Adrenal gland (tissue), 5 donors: ENCODE results near the gene PTPA.

Source experiments
- CTCF ChIP-seq, 6 experiments: fragments of 450-650 bp in 4 of 6; fragments of 200-600 bp in 2 of 6; sonication (generic) in 1 of 6; IDR thresholded peaks; 1 replicate in 5 of 6; 2 replicates in 1 of 6; pipeline versions ENCODE4 v1.5.1 to v1.8.0; 2016 to 2021; ENCODE audit warnings: antibody characterized with exemption in 6 of 6, mild to moderate bottlenecking in 2 of 6, moderate library complexity in 1 of 6
- POLR2A ChIP-seq, 2 donors: fragments of 450-650 bp; IDR thresholded peaks; one replicate each; pipeline ENCODE4 v1.6.1; 2017; ENCODE audit warnings: antibody characterized with exemption in 2 of 2, mild to moderate bottlenecking in 2 of 2, moderate library complexity in 1 of 2
- donor health status: DM: no; HTN: no; CAD: no.

- no peak for TF ChIP-seq CTCF (IDR thresholded peaks at IDR 0.05)
- TF ChIP-seq POLR2A (IDR thresholded peaks at IDR 0.05): no peak
These were observed 82.4 kb downstream of the PTPA start for GRCh38 chr9:129193655-129194054.
